Loucy (cell line): Measurements from ENCODE around the gene DCLK3.

Source experiments
- H2AFZ ChIP-seq: fragments of 200-600 bp; sonication (generic); 2 replicates; pipeline ENCODE4 v1.6.0; 2016; ENCODE audit warnings: antibody characterized with exemption, mild to moderate bottlenecking, low read length, moderate library complexity
- H3F3A ChIP-seq: fragments of 200-600 bp; 2 replicates; pipeline ENCODE4 v1.6.0; 2016; ENCODE audit warnings: antibody characterized with exemption, low read depth, mild to moderate bottlenecking
- H3K27me3 ChIP-seq: fragments of 200-600 bp; sonication (generic); 2 replicates; pipeline ENCODE4 v1.6.1; 2014; ENCODE audit warnings: low read length, mild to moderate bottlenecking; ENCODE audit not compliant: insufficient read depth, poor library complexity, severe bottlenecking
- H3K36me3 ChIP-seq: fragments of 200-600 bp; sonication (generic); 2 replicates; pipeline ENCODE4 v1.6.1; 2016; ENCODE audit warnings: low read length; ENCODE audit not compliant: insufficient read depth
- H3K4me1 ChIP-seq: fragments of 200-600 bp; sonication (generic); 2 replicates; pipeline ENCODE4 v1.5.1; 2014; ENCODE audit warnings: low read length, mild to moderate bottlenecking; ENCODE audit not compliant: insufficient read depth, poor library complexity, severe bottlenecking
- H3K4me2 ChIP-seq: fragments of 200-600 bp; sonication (generic); 2 replicates; pipeline ENCODE4 v1.6.0; 2014; ENCODE audit warnings: antibody characterized with exemption, low read length, low read depth, mild to moderate bottlenecking; ENCODE audit not compliant: poor library complexity, severe bottlenecking
- H3K4me3 ChIP-seq: fragments of 200-600 bp; sonication (generic); 2 replicates; pipeline ENCODE4 v1.5.1; 2014; ENCODE audit warnings: low read length, mild to moderate bottlenecking, mixed read lengths; ENCODE audit not compliant: poor library complexity, severe bottlenecking
- H3K79me2 ChIP-seq: fragments of 200-600 bp; sonication (generic); 2 replicates; pipeline ENCODE4 v1.6.1; 2014; ENCODE audit warnings: low read length; ENCODE audit not compliant: insufficient read depth
- H3K9ac ChIP-seq: fragments of 200-600 bp; sonication (generic); 2 replicates; pipeline ENCODE4 v1.6.0; 2014; ENCODE audit warnings: mild to moderate bottlenecking, low read depth, low read length, moderate library complexity; ENCODE audit not compliant: poor library complexity, severe bottlenecking
- H3K9me2 ChIP-seq: fragments of 200-600 bp; sonication (generic); replicated peaks from 2 replicates; pipeline ENCODE4 v1.6.1; 2016; ENCODE audit warnings: low read depth, low read length, mixed read lengths
- H3K9me3 ChIP-seq: fragments of 200-600 bp; sonication (generic); 2 replicates; pipeline ENCODE4 v1.6.1; 2014; ENCODE audit warnings: mild to moderate bottlenecking, antibody characterized with exemption, low read length, low read depth; ENCODE audit not compliant: insufficient read depth
- H4K20me1 ChIP-seq: fragments of 200-600 bp; sonication (generic); 2 replicates; pipeline ENCODE4 v1.6.0; 2014; ENCODE audit warnings: antibody characterized with exemption, low read length, mild to moderate bottlenecking; ENCODE audit not compliant: insufficient read depth, poor library complexity, severe bottlenecking
- EZH2phosphoT487 ChIP-seq: fragments of 200-600 bp; IDR thresholded peaks from 2 replicates; pipeline ENCODE4 v1.6.1; 2018; ENCODE audit warnings: antibody characterized with exemption, mild to moderate bottlenecking, moderate library complexity, borderline replicate concordance
- TF ChIP-seq, protein P1 (sequence below): fragments of 200-600 bp; sonication (generic); conservative IDR thresholded peaks from 2 replicates; pipeline ENCODE4 v1.5.1; 2014; ENCODE audit warnings: mild to moderate bottlenecking, antibody characterized with exemption, low read length

DCLK3 gene

DNA sequence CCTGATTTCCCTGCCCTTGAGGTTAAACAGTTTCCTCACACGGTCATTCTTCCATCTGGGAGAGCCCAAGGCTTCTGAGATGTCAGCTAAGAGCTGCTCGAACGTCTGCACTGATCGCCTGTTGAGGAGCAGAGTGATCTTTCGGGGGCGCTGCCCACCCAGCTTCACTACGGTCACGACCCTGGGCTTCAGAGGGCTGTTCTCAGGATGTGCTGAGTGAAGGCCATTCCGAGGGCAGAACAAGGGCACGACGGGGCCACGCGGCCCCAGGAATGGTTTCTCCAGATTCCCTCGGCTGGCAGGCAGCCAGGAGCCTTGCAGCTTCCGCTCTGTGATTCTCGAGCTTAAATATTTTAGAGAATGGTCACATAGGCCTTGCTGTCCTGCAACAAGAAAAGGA lies 25.7 kb downstream of the DCLK3 start:
- H4K20me1 ChIP-seq, result no peaks in the 10 kb centered on the region
- H2AFZ ChIP-seq, result no peak overlapping the region
- H3K9me2 ChIP-seq, result no peaks in the 10 kb centered on the region
- TF ChIP-seq EZH2phosphoT487, result no peak
- TF ChIP-seq, protein P1, sequence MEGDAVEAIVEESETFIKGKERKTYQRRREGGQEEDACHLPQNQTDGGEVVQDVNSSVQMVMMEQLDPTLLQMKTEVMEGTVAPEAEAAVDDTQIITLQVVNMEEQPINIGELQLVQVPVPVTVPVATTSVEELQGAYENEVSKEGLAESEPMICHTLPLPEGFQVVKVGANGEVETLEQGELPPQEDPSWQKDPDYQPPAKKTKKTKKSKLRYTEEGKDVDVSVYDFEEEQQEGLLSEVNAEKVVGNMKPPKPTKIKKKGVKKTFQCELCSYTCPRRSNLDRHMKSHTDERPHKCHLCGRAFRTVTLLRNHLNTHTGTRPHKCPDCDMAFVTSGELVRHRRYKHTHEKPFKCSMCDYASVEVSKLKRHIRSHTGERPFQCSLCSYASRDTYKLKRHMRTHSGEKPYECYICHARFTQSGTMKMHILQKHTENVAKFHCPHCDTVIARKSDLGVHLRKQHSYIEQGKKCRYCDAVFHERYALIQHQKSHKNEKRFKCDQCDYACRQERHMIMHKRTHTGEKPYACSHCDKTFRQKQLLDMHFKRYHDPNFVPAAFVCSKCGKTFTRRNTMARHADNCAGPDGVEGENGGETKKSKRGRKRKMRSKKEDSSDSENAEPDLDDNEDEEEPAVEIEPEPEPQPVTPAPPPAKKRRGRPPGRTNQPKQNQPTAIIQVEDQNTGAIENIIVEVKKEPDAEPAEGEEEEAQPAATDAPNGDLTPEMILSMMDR, result no peak
- peaks cover 19% of the 10 kb centered on the region for H3K4me1 ChIP-seq
- no peaks in the 10 kb centered on the region for H3K9me3 ChIP-seq
- H3K79me2 ChIP-seq, result no peaks in the 10 kb centered on the region
- H3K36me3 ChIP-seq, result no peaks in the 10 kb centered on the region
- no peaks in the 10 kb centered on the region for H3F3A ChIP-seq
- no peak overlapping the region for H3K4me3 ChIP-seq
- no peak overlapping the region for H3K9ac ChIP-seq
- peaks cover 8% of the 10 kb centered on the region for H3K27me3 ChIP-seq
- no peak overlapping the region for H3K4me2 ChIP-seq

GRCh38 chr3:36736301-36736700 lies 28.1 kb downstream of the DCLK3 start:
- Histone ChIP-seq H3K27me3 (no peaks in the 10 kb centered on the region), H3K4me2 (peak overlapping the region; percentile 15), H3K36me3 (no peaks in the 10 kb centered on the region), H3K4me1 (peaks cover 23% of the 10 kb centered on the region), H3K79me2 (no peaks in the 10 kb centered on the region), H3F3A (no peaks in the 10 kb centered on the region), H4K20me1 (no peaks in the 10 kb centered on the region), H3K9me3 (no peaks in the 10 kb centered on the region), H3K9ac (no peak overlapping the region), H3K9me2 (no peaks in the 10 kb centered on the region), H2AFZ (no peak overlapping the region), H3K4me3 (no peak overlapping the region)
- TF ChIP-seq, protein P1, result no peak
- no peak for TF ChIP-seq EZH2phosphoT487

- H3K4me3 ChIP-seq, result no peak overlapping the region
- H3K4me1 ChIP-seq, result peaks cover 17% of the 10 kb centered on the region
- no peaks in the 10 kb centered on the region for H3K79me2 ChIP-seq
Measured at GRCh38 chr3:36734742-36735141, 29.6 kb downstream of the DCLK3 start.

GRCh38 chr3:36733723-36734122 lies 30.6 kb downstream of the DCLK3 start:
- no peaks in the 10 kb centered on the region for H3K27me3 ChIP-seq
- H3K9me3 ChIP-seq, result no peaks in the 10 kb centered on the region
- H3K36me3 ChIP-seq, result no peaks in the 10 kb centered on the region
- no peaks in the 10 kb centered on the region for H3K79me2 ChIP-seq
- peaks cover 17% of the 10 kb centered on the region for H3K4me1 ChIP-seq
- H3K9ac ChIP-seq, result no peak overlapping the region
- no peak overlapping the region for H3K4me2 ChIP-seq
- H3F3A ChIP-seq, result no peaks in the 10 kb centered on the region
- TF ChIP-seq EZH2phosphoT487, result no peak
- TF ChIP-seq, protein P1, result no peak
- H2AFZ ChIP-seq, result no peak overlapping the region
- no peaks in the 10 kb centered on the region for H3K9me2 ChIP-seq
- H3K4me3 ChIP-seq, result no peak overlapping the region
- H4K20me1 ChIP-seq, result no peaks in the 10 kb centered on the region

More at GRCh38 chr3:36734742-36735141, 29.6 kb downstream of the DCLK3 start:
- H4K20me1 ChIP-seq, result no peaks in the 10 kb centered on the region
- H3K9ac ChIP-seq, result no peak overlapping the region
- no peak overlapping the region for H3K4me2 ChIP-seq
- no peaks in the 10 kb centered on the region for H3K27me3 ChIP-seq
- no peaks in the 10 kb centered on the region for H3K9me3 ChIP-seq
- H3K9me2 ChIP-seq, result no peaks in the 10 kb centered on the region
- H2AFZ ChIP-seq, result no peak overlapping the region
- no peaks in the 10 kb centered on the region for H3K36me3 ChIP-seq
- TF ChIP-seq EZH2phosphoT487, result no peak
- H3F3A ChIP-seq, result no peaks in the 10 kb centered on the region
